Neural progenitor cell (in vitro differentiated cells): ENCODE results near the gene TMEM145.

ENCODE experiments used
- CTCF ChIP-seq: fragments of 200-600 bp; sonication (generic); IDR thresholded peaks from 2 replicates; pipeline ENCODE4 v1.5.1; 2017; ENCODE audit warnings: antibody characterized with exemption, mild to moderate bottlenecking
- EZH2 ChIP-seq: fragments of 200-600 bp; sonication (generic); IDR thresholded peaks from 2 replicates; pipeline ENCODE4 v1.6.1; 2017; ENCODE audit warnings: antibody characterized with exemption, mild to moderate bottlenecking, moderate library complexity
- EZH2phosphoT487 ChIP-seq: fragments of 200-600 bp; sonication (generic); IDR thresholded peaks from 2 replicates; pipeline ENCODE4 v1.6.1; 2017; ENCODE audit warnings: antibody characterized with exemption

GRCh38 chr19:42330241-42330711 lies 17.2 kb downstream of the TMEM145 start:
- TF ChIP-seq CTCF (no peak), EZH2 (no peak), EZH2phosphoT487 (no peak)
